H9 (cell line): ENCODE results near the gene APP. TPM values are rescaled to one million over a fixed set of nuclear protein-coding genes. Genes with fewer than 3 reads are reported as not detected.

Experiments used
- DNase-seq: peaks from one replicate; pipeline ENCODE4 v3.0.0-alpha.2; 2017
- H2AFZ ChIP-seq: one replicate; pipeline ENCODE4 v1.6.1; 2013; ENCODE audit warnings: mild to moderate bottlenecking, low read length, control low read depth, moderate library complexity
- H2AK5ac ChIP-seq: 2 replicates; pipeline ENCODE4 v1.6.1; 2013; ENCODE audit warnings: low read length, control low read depth, mixed read lengths; ENCODE audit not compliant: insufficient read length
- H2BK120ac ChIP-seq: one replicate; pipeline ENCODE4 v1.6.1; 2013; ENCODE audit warnings: low read depth, mild to moderate bottlenecking, low read length, control low read depth, inconsistent platforms; ENCODE audit not compliant: poor library complexity, severe bottlenecking
- H2BK12ac ChIP-seq: 2 replicates; pipeline ENCODE4 v1.6.1; 2013; ENCODE audit warnings: low read length, control low read depth, mixed read lengths, low read depth; ENCODE audit not compliant: insufficient read length
- H2BK15ac ChIP-seq: 2 replicates; pipeline ENCODE4 v1.6.1; 2013; ENCODE audit warnings: low read depth, low read length, control low read depth
- H2BK20ac ChIP-seq: one replicate; pipeline ENCODE4 v1.6.1; 2013; ENCODE audit warnings: low read depth, mild to moderate bottlenecking, low read length, control low read depth, inconsistent platforms; ENCODE audit not compliant: poor library complexity, severe bottlenecking
- H2BK5ac ChIP-seq: 2 replicates; pipeline ENCODE4 v1.6.1; 2013; ENCODE audit warnings: low read length, control low read depth, mixed read lengths; ENCODE audit not compliant: insufficient read length
- H3K14ac ChIP-seq: 2 replicates; pipeline ENCODE4 v1.6.1; 2013; ENCODE audit warnings: low read length, control low read depth; ENCODE audit not compliant: insufficient read depth
- H3K18ac ChIP-seq: 2 replicates; pipeline ENCODE4 v1.6.1; 2013; ENCODE audit warnings: low read depth, mild to moderate bottlenecking, mixed read lengths, low read length, control low read depth; ENCODE audit not compliant: insufficient read length
- H3K23ac ChIP-seq: 2 replicates; pipeline ENCODE4 v1.6.1; 2013; ENCODE audit warnings: low read length, control low read depth, mixed read lengths, low read depth; ENCODE audit not compliant: insufficient read length
- H3K23me2 ChIP-seq: 2 replicates; pipeline ENCODE4 v1.6.1; 2013; ENCODE audit warnings: low read depth, mild to moderate bottlenecking, mixed read lengths, low read length, control low read depth; ENCODE audit not compliant: insufficient read length, poor library complexity, severe bottlenecking
- H3K27ac ChIP-seq: 2 replicates; pipeline ENCODE4 v1.5.1; 2013; ENCODE audit warnings: low read length, control low read depth, mixed read lengths, low read depth; ENCODE audit not compliant: insufficient read length
- H3K27me3 ChIP-seq: 2 replicates; pipeline ENCODE4 v1.6.1; 2013; ENCODE audit warnings: low read length, control low read depth, inconsistent platforms; ENCODE audit not compliant: insufficient read depth
- H3K4ac ChIP-seq: 2 replicates; pipeline ENCODE4 v1.6.1; 2013; ENCODE audit warnings: low read depth, mild to moderate bottlenecking, control low read depth, inconsistent platforms, low read length, moderate library complexity
- H3K4me1 ChIP-seq: 2 replicates; pipeline ENCODE4 v1.6.1; 2013; ENCODE audit warnings: low read length, control low read depth, inconsistent platforms; ENCODE audit not compliant: insufficient read depth
- H3K4me2 ChIP-seq: 2 replicates; pipeline ENCODE4 v1.6.1; 2013; ENCODE audit warnings: low read length, control low read depth, mixed read lengths; ENCODE audit not compliant: insufficient read length, insufficient read depth
- H3K56ac ChIP-seq: 2 replicates; pipeline ENCODE4 v1.6.1; 2013; ENCODE audit warnings: low read depth, mild to moderate bottlenecking, mixed read lengths, low read length, control low read depth; ENCODE audit not compliant: insufficient read length
- H3K79me1 ChIP-seq: 2 replicates; pipeline ENCODE4 v1.6.1; 2013; ENCODE audit warnings: low read depth, mild to moderate bottlenecking, moderate library complexity, low read length, control low read depth, inconsistent platforms; ENCODE audit not compliant: insufficient read depth, poor library complexity, severe bottlenecking
- H3K79me2 ChIP-seq: 2 replicates; pipeline ENCODE4 v1.6.1; 2013; ENCODE audit warnings: low read length, control low read depth, inconsistent platforms; ENCODE audit not compliant: insufficient read depth
- H3K9ac ChIP-seq: 2 replicates; pipeline ENCODE4 v1.6.1; 2013; ENCODE audit warnings: low read length, control low read depth, mixed read lengths; ENCODE audit not compliant: insufficient read length; ENCODE audit errors: extremely low read depth
- H3K9me3 ChIP-seq: one replicate; pipeline ENCODE4 v1.6.1; 2013; ENCODE audit warnings: low read depth, low read length, inconsistent platforms; ENCODE audit not compliant: control insufficient read depth
- H3T11ph ChIP-seq: one replicate; pipeline ENCODE4 v1.6.1; 2013; ENCODE audit warnings: mild to moderate bottlenecking, low read length, control low read depth, inconsistent platforms
- H4K20me1 ChIP-seq: one replicate; pipeline ENCODE4 v1.6.1; 2013; ENCODE audit not compliant: control insufficient read depth, insufficient read length, insufficient read depth
- H4K5ac ChIP-seq: 2 replicates; pipeline ENCODE4 v1.6.1; 2013; ENCODE audit warnings: low read depth, mild to moderate bottlenecking, mixed read lengths, low read length, control low read depth; ENCODE audit not compliant: insufficient read length
- H4K8ac ChIP-seq: replicated peaks from 2 replicates; pipeline ENCODE4 v1.6.1; 2013; ENCODE audit warnings: low read length, control low read depth, mixed read lengths, low read depth; ENCODE audit not compliant: insufficient read length
- H4K91ac ChIP-seq: 2 replicates; pipeline ENCODE4 v1.6.1; 2013; ENCODE audit warnings: low read depth, mild to moderate bottlenecking, moderate library complexity, mixed read lengths, low read length, control low read depth; ENCODE audit not compliant: insufficient read length
- H3K27ac Mint-ChIP-seq, 3 experiments: 2 replicates in 2 of 3; 3 replicates in 1 of 3; pipeline ENCODE4 v1.8.0; 2020 to 2021; ENCODE audit warnings: mixed read lengths in 3 of 3, mild to moderate bottlenecking in 1 of 3, moderate library complexity in 1 of 3
- H3K27me3 Mint-ChIP-seq: 2 replicates; pipeline ENCODE4 v1.8.0; 2021; ENCODE audit warnings: low read depth, mild to moderate bottlenecking, moderate library complexity, mixed read lengths
- H3K36me3 Mint-ChIP-seq, 3 experiments: 2 replicates in 2 of 3; 3 replicates in 1 of 3; pipeline ENCODE4 v1.8.0; 2020 to 2021; ENCODE audit warnings: low read depth in 3 of 3, mixed read lengths in 3 of 3; ENCODE audit not compliant: insufficient read depth in 1 of 3
- H3K4me1 Mint-ChIP-seq, 2 experiments: 2 replicates each; pipeline ENCODE4 v1.8.0; 2020; ENCODE audit warnings: mixed read lengths in 2 of 2
- H3K4me3 Mint-ChIP-seq, 2 experiments: 2 replicates in 1 of 2; 3 replicates in 1 of 2; pipeline ENCODE4 v1.8.0; 2020 to 2021; ENCODE audit warnings: mild to moderate bottlenecking in 2 of 2, mixed read lengths in 2 of 2, moderate library complexity in 1 of 2
- H3K9me3 Mint-ChIP-seq, 2 experiments: 2 replicates in 1 of 2; 3 replicates in 1 of 2; pipeline ENCODE4 v1.8.0; 2020; ENCODE audit warnings: mild to moderate bottlenecking in 2 of 2, mixed read lengths in 2 of 2, moderate library complexity in 1 of 2
- WGBS: extraction: QIAGEN DNeasy Blood & Tissue Kit; methylation state at CpG from one replicate; pipeline ENCODE4 v1.1.7; 2013; ENCODE audit warnings: missing lambda C conversion rate, low lambda C conversion rate, mixed read lengths; ENCODE audit not compliant: insufficient read length; ENCODE audit errors: extremely low coverage; 5-methylcytosine and 5-hydroxymethylcytosine counted together
- total RNA-seq: library from RNA; stranded (reverse); gene quantifications from 2 replicates; pipeline ENCODE4 v1.2.1, GENCODE V29; 2021
- TF ChIP-seq, protein P1 (sequence below): fragments of 200-600 bp; sonication (generic); conservative IDR thresholded peaks from 3 replicates; pipeline ENCODE4 v1.8.0; 2021; ENCODE audit warnings: antibody characterized with exemption, mild to moderate bottlenecking

The APP gene
- total RNA-seq, 1 experiment from 2014 or later, result 380 TPM

DNA sequence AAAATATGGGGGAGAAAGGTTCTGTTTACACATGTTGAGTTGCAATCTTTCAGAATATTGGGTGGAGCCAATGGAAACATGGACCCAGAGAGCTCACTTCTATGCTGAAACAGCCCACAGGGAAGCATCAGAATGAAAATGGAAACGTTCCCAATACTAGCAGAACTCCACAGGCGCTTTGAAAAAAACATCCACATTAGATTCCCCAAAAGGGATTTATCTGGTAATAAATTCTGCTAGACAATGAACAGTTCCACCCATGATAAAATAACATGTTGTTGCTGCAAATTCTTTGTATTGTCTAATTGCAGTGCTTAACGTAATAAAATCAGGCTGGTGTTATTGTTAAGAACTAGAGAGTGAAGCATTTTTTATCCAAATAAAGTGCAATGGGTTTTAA, 238.8 kb downstream of the APP start:
- no peaks in the 10 kb centered on the region for H3K27me3 Mint-ChIP-seq
- Histone ChIP-seq H3K79me2 (no peaks in the 10 kb centered on the region), H3K14ac (no peak overlapping the region), H3K56ac (no peak overlapping the region), H3K4me2 (no peak overlapping the region), H3K23ac (no peak overlapping the region), H3K79me1 (no peaks in the 10 kb centered on the region), H2AFZ (no peak overlapping the region), H2BK120ac (no peak overlapping the region), H3K27me3 (no peaks in the 10 kb centered on the region), H3K9me3 (no peaks in the 10 kb centered on the region), H3K18ac (no peak overlapping the region), H4K91ac (no peak overlapping the region), H2BK12ac (no peak overlapping the region), H2AK5ac (no peak overlapping the region), H4K5ac (no peak overlapping the region), H2BK20ac (no peak overlapping the region), H3K4me1 (peaks cover 2% of the 10 kb centered on the region; the same call in 1 of the 2 replicates), H3T11ph (no peak overlapping the region), H4K20me1 (no peaks in the 10 kb centered on the region), H3K27ac (no peak overlapping the region), H4K8ac (no peak overlapping the region), H2BK15ac (no peak overlapping the region), H3K23me2 (no peaks in the 10 kb centered on the region), H3K4ac (no peak overlapping the region), H2BK5ac (no peak overlapping the region), H3K9ac (no peak overlapping the region)
- no CpG with 5 or more reads among the region's 3 CpGs for WGBS
- H3K9me3 Mint-ChIP-seq, result no peaks in the 10 kb centered on the region
- DNase-seq, result no peak
- no peak overlapping the region for H3K4me3 Mint-ChIP-seq
- peak overlapping the region; percentile 38 to 50 (median 44); a peak in 4 of 7 replicates for H3K27ac Mint-ChIP-seq
- peaks cover 10 to 29% (median 23%) of the 10 kb centered on the region in 3 experiments for H3K36me3 Mint-ChIP-seq
- peaks cover 23 to 30% of the 10 kb centered on the region in 2 experiments for H3K4me1 Mint-ChIP-seq
- TF ChIP-seq, protein P1, sequence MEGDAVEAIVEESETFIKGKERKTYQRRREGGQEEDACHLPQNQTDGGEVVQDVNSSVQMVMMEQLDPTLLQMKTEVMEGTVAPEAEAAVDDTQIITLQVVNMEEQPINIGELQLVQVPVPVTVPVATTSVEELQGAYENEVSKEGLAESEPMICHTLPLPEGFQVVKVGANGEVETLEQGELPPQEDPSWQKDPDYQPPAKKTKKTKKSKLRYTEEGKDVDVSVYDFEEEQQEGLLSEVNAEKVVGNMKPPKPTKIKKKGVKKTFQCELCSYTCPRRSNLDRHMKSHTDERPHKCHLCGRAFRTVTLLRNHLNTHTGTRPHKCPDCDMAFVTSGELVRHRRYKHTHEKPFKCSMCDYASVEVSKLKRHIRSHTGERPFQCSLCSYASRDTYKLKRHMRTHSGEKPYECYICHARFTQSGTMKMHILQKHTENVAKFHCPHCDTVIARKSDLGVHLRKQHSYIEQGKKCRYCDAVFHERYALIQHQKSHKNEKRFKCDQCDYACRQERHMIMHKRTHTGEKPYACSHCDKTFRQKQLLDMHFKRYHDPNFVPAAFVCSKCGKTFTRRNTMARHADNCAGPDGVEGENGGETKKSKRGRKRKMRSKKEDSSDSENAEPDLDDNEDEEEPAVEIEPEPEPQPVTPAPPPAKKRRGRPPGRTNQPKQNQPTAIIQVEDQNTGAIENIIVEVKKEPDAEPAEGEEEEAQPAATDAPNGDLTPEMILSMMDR, result no peak
